ES-I3 (cell line): ENCODE results near the gene MRPS35.

ENCODE experiments used
- H3K36me3 ChIP-seq: 2 replicates; pipeline ENCODE4 v1.6.1; 2013; ENCODE audit warnings: mild to moderate bottlenecking, low read length, control low read depth, moderate library complexity; ENCODE audit not compliant: insufficient read depth
- H3K4me1 ChIP-seq: 2 replicates; pipeline ENCODE4 v1.6.1; 2013; ENCODE audit warnings: mild to moderate bottlenecking, control low read depth, low read length; ENCODE audit not compliant: insufficient read depth
- H3K9ac ChIP-seq: 2 replicates; pipeline ENCODE4 v1.6.1; 2013; ENCODE audit warnings: low read depth, mild to moderate bottlenecking, low read length, moderate library complexity
- H3K9me3 ChIP-seq: 2 replicates; pipeline ENCODE4 v1.6.1; 2013; ENCODE audit warnings: mild to moderate bottlenecking, low read length, moderate library complexity; ENCODE audit not compliant: control insufficient read depth, insufficient read depth

Gene MRPS35

DNA sequence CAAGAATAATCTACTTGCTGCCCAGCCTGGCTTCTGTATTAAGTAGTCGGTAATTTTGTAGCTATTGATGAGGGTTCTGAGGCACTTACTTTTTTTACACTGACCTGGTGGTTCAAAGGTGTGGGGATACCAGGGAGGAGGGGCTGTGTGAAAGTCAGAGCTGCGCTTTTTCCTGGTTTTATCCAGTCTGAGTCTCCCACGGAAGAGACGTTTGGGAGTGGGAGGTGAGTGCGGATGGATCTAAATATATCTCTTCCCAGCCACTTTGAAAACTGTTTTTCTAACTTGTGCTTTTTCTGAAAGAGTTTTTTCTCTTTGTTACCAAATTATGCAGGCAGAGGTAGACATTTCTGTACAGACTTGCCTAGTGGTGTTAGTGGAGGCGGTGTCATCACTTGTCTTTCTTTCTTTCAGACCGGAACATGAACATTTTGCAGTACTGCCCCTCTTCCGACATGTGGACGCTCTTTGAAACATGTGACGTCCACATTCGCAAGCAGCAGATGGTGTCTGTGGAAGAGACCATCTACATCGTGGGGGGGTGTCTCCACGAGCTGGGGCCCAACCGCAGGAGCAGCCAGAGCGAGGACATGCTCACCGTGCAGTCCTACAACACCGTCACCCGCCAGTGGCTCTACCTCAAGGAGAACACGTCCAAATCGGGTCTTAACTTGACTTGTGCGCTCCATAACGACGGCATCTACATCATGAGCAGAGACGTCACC is 86.8 kb downstream of the MRPS35 start:
- H3K36me3 ChIP-seq = peaks cover 22% of the 10 kb centered on the region
- H3K4me1 ChIP-seq = no peaks in the 10 kb centered on the region
- no peaks in the 10 kb centered on the region for H3K9me3 ChIP-seq
- no peak overlapping the region for H3K9ac ChIP-seq

DNA sequence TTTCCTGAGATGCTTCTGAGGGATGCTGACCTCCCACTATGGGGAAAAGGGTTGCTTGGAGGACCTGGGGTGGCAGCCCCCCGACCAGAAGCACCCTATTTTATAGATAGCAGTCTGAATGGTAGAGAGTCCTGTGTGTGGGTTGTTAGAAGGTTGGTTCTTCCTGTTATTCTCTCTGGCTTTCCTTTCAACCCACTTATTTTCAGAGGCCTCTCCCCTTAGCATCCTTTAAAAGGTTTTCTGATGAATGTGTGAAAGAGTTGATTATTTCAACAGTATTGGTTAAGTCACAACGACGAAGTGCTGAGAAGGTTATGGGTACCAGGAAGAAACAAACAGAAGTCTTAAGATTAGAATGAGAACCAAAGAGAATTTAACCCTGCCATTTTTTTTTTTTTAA is 90.2 kb downstream of the MRPS35 start:
- Histone ChIP-seq H3K4me1 (no peaks in the 10 kb centered on the region), H3K36me3 (peaks cover 8% of the 10 kb centered on the region), H3K9me3 (no peaks in the 10 kb centered on the region), H3K9ac (no peak overlapping the region)

DNA sequence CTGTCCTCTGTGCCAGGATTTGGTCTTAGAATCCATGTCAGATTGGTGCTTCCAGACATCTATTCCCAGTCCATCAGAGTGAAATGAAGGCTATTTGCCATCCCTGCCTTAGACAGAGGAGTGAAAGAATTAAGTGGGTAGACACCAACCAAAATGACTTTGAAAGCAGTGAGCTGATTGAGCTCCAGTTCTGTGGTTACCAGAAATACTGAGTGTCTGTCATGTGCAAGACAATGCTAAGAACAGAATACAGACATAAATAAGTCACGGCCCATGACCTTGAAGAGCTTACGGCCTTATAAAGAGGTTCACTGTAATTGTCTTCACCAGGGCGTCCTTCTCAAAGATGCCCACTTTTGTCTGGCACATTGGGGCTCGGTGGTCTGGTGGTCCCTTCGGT is 91.0 kb downstream of the MRPS35 start:
- peaks cover 8% of the 10 kb centered on the region for H3K36me3 ChIP-seq
- H3K9me3 ChIP-seq = no peaks in the 10 kb centered on the region
- H3K4me1 ChIP-seq = no peaks in the 10 kb centered on the region
- H3K9ac ChIP-seq = no peak overlapping the region

DNA sequence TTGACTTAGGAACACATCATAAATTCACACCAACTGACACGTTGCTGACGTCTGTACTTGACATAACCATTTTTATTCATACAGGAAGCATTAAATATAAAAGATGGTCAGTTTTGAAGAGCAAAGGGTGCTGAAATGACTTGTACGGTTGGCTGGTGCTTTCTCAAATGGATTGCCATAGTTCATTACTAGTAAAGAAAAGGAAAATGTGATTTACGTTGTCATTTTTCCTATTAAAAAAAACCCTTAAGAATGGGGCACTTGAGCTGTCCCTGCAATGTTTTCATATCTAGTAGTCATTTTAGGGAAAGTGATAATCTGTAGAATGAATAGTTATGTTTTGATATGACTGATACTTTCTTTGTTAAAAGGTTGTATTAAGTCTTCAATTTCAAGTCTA is 91.9 kb downstream of the MRPS35 start:
- Histone ChIP-seq H3K9ac (no peak overlapping the region), H3K36me3 (peaks cover under 1% of the 10 kb centered on the region; the same call in 1 of the 2 replicates), H3K4me1 (peaks cover 5% of the 10 kb centered on the region; the same call in 1 of the 2 replicates), H3K9me3 (no peaks in the 10 kb centered on the region)

DNA sequence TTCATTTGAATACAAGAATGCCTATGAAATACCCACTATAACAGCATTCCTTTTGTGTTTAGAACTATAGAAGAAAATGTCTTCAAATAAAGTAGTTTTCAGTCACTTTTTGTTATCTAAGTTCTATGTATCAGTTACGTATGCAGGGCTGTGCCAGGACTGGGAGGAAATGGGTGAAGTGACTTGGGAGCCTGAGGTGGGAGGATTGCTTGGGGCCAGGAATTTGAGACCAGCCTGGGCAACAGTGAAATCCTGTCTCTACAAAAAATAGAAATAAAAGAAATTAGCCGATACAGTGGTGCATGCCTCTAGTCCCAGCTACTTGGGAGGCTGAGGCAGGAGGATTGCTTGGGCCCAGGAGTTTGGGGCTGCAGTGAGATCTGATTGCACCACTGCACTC is 92.3 kb downstream of the MRPS35 start:
- Histone ChIP-seq H3K9ac (no peak overlapping the region), H3K36me3 (no peaks in the 10 kb centered on the region; the same call in 1 of the 2 replicates), H3K9me3 (no peaks in the 10 kb centered on the region), H3K4me1 (peaks cover 6% of the 10 kb centered on the region; the same call in 1 of the 2 replicates)

DNA sequence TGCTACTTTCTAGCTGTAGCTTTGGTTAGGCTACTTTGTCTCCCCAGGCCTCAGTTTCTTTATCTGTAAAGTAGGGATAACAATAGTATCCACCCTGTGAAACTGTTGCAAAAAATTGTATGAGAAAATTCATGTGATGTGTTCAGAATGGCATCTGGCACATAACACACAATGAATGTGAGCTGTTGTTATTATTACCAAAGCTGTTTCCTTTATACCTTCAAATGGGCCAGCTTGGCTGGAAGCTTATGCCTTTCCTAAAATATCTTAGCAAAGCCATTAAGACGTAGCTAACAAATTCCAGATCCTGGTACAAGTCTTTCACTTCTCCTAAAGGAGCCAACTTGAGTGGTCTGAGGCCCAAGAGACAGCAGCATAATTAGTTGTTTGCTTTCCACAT is 94.6 kb downstream of the MRPS35 start:
- no peak overlapping the region for H3K9ac ChIP-seq
- H3K36me3 ChIP-seq = no peaks in the 10 kb centered on the region
- H3K9me3 ChIP-seq = no peaks in the 10 kb centered on the region
- peaks cover 6% of the 10 kb centered on the region; the same call in 1 of the 2 replicates for H3K4me1 ChIP-seq
